ENCODE results near the gene BLVRA. TPM values are rescaled to one million over a fixed set of nuclear protein-coding genes. Genes with fewer than 3 reads are reported as not detected.

Gene BLVRA
- total RNA-seq, 1 donor from 2014 or later: 65.6 TPM

- H3K9me3 ChIP-seq: no peaks in the 10 kb centered on the region
- intact Hi-C loops (cut with DNase I): no loop called here
- no peaks in the 10 kb centered on the region for H3K4me1 ChIP-seq
- TF ChIP-seq POLR2A (IDR thresholded peaks at IDR 0.05): no peak
- no peak for TF ChIP-seq CTCF (IDR thresholded peaks at IDR 0.05)
- TF ChIP-seq POLR2AphosphoS5 (IDR thresholded peaks at IDR 0.05; ENCODE audit: insufficient read depth in 1 of 2, low read depth in 1 of 2): no peak
- no peaks in the 10 kb centered on the region for H3K36me3 ChIP-seq
- no peak for DNase-seq (ENCODE audit: extremely low spot score in 2 of 2)
- no peak overlapping the region for H3K4me3 ChIP-seq
- no peak overlapping the region for H3K27ac ChIP-seq
- H3K27me3 ChIP-seq: no peaks in the 10 kb centered on the region
These were observed 86.2 kb downstream of the BLVRA start for GRCh38 chr7:43844662-43845061.

GRCh38 chr7:43847496-43847895, 89.0 kb downstream of the BLVRA start:
- Histone ChIP-seq H3K27me3 (no peaks in the 10 kb centered on the region), H3K9me3 (no peaks in the 10 kb centered on the region), H3K4me3 (no peak overlapping the region), H3K4me1 (no peaks in the 10 kb centered on the region), H3K27ac (no peak overlapping the region), H3K36me3 (no peaks in the 10 kb centered on the region)
- intact Hi-C loops (cut with DNase I): no loop called here
- DNase-seq (ENCODE audit: extremely low spot score in 2 of 2): no peak
- no peak for TF ChIP-seq POLR2A (IDR thresholded peaks at IDR 0.05)
- no peak for TF ChIP-seq CTCF (IDR thresholded peaks at IDR 0.05)
- no peak for TF ChIP-seq POLR2AphosphoS5 (IDR thresholded peaks at IDR 0.05; ENCODE audit: insufficient read depth in 1 of 2, low read depth in 1 of 2)

GRCh38 chr7:43849047-43849446, 90.6 kb downstream of the BLVRA start:
- Histone ChIP-seq H3K4me3 (no peak overlapping the region), H3K27ac (no peak overlapping the region), H3K27me3 (no peaks in the 10 kb centered on the region), H3K9me3 (no peaks in the 10 kb centered on the region), H3K4me1 (no peaks in the 10 kb centered on the region), H3K36me3 (no peaks in the 10 kb centered on the region)
- intact Hi-C loops (cut with DNase I): no loop called here
- DNase-seq (ENCODE audit: extremely low spot score in 2 of 2): no peak
- TF ChIP-seq POLR2AphosphoS5 (IDR thresholded peaks at IDR 0.05; ENCODE audit: insufficient read depth in 1 of 2, low read depth in 1 of 2): no peak
- TF ChIP-seq POLR2A (IDR thresholded peaks at IDR 0.05): no peak
- TF ChIP-seq CTCF (IDR thresholded peaks at IDR 0.05): no peak

- Histone ChIP-seq H3K4me1 (no peaks in the 10 kb centered on the region), H3K27me3 (no peaks in the 10 kb centered on the region), H3K36me3 (no peaks in the 10 kb centered on the region), H3K27ac (no peak overlapping the region), H3K4me3 (no peak overlapping the region), H3K9me3 (no peaks in the 10 kb centered on the region)
- no peak for DNase-seq (ENCODE audit: extremely low spot score in 2 of 2)
- TF ChIP-seq CTCF (IDR thresholded peaks at IDR 0.05) (no peak), POLR2A (IDR thresholded peaks at IDR 0.05) (no peak), POLR2AphosphoS5 (IDR thresholded peaks at IDR 0.05; ENCODE audit: insufficient read depth in 1 of 2, low read depth in 1 of 2) (no peak)
- intact Hi-C loops (cut with DNase I): no loop called here
These were observed 92.1 kb downstream of the BLVRA start for GRCh38 chr7:43850348-43851116.

- H3K36me3 ChIP-seq: no peaks in the 10 kb centered on the region
- no peaks in the 10 kb centered on the region for H3K4me1 ChIP-seq
- H3K4me3 ChIP-seq: no peak overlapping the region
- TF ChIP-seq CTCF (IDR thresholded peaks at IDR 0.05) (no peak), POLR2A (IDR thresholded peaks at IDR 0.05) (no peak), POLR2AphosphoS5 (IDR thresholded peaks at IDR 0.05; ENCODE audit: insufficient read depth in 1 of 2, low read depth in 1 of 2) (no peak)
- no peaks in the 10 kb centered on the region for H3K9me3 ChIP-seq
- no peak for DNase-seq (ENCODE audit: extremely low spot score in 2 of 2)
- no peaks in the 10 kb centered on the region for H3K27me3 ChIP-seq
- intact Hi-C loops (cut with DNase I): no loop called here
- H3K27ac ChIP-seq: no peak overlapping the region
These were observed 93.3 kb downstream of the BLVRA start for GRCh38 chr7:43851805-43852204.
